Endodermal cell (in vitro differentiated cells): ENCODE measurements around the gene LGI4. TPM values are rescaled to one million over a fixed set of nuclear protein-coding genes. Genes with fewer than 3 reads are reported as not detected.

ENCODE experiments used
- DNase-seq: peaks from one replicate; pipeline ENCODE4 v3.0.0-alpha.2; 2017
- H3K27ac ChIP-seq: 2 replicates; pipeline ENCODE4 v1.5.1; 2013; ENCODE audit warnings: mild to moderate bottlenecking, low read depth, low read length, moderate library complexity
- H3K27me3 ChIP-seq: 2 replicates; pipeline ENCODE4 v1.6.1; 2013; ENCODE audit warnings: mild to moderate bottlenecking, low read length, moderate library complexity; ENCODE audit not compliant: insufficient read depth, control insufficient read depth, poor library complexity, severe bottlenecking
- H3K36me3 ChIP-seq: 2 replicates; pipeline ENCODE4 v1.7.0; 2013; ENCODE audit warnings: mild to moderate bottlenecking, low read length, moderate library complexity; ENCODE audit not compliant: control insufficient read depth, insufficient read depth
- H3K4me1 ChIP-seq: one replicate; pipeline ENCODE4 v1.7.0; 2013; ENCODE audit warnings: low read length; ENCODE audit not compliant: control insufficient read depth, insufficient read depth
- H3K4me3 ChIP-seq: 2 replicates; pipeline ENCODE4 v1.5.1; 2013; ENCODE audit warnings: mild to moderate bottlenecking, low read length, moderate library complexity
- H3K9ac ChIP-seq: 2 replicates; pipeline ENCODE4 v1.6.1; 2013; ENCODE audit warnings: mild to moderate bottlenecking, low read length, moderate library complexity; ENCODE audit not compliant: poor library complexity, severe bottlenecking; ENCODE audit errors: extremely low read depth
- H3K9me3 ChIP-seq: 2 replicates; pipeline ENCODE4 v1.6.1; 2013; ENCODE audit warnings: mild to moderate bottlenecking, low read length, moderate library complexity; ENCODE audit not compliant: control insufficient read depth
- H3K27ac Mint-ChIP-seq: 2 replicates; pipeline ENCODE4 v1.8.0; 2020; ENCODE audit warnings: mixed read lengths
- H3K27me3 Mint-ChIP-seq: 2 replicates; pipeline ENCODE4 v1.8.0; 2021; ENCODE audit warnings: mild to moderate bottlenecking, mixed read lengths; ENCODE audit not compliant: insufficient read depth
- H3K36me3 Mint-ChIP-seq: 2 replicates; pipeline ENCODE4 v1.8.0; 2020; ENCODE audit warnings: low read depth, mixed read lengths
- H3K4me1 Mint-ChIP-seq: 2 replicates; pipeline ENCODE4 v1.8.0; 2020; ENCODE audit warnings: mixed read lengths
- H3K4me3 Mint-ChIP-seq: 2 replicates; pipeline ENCODE4 v1.8.0; 2020; ENCODE audit warnings: mild to moderate bottlenecking, moderate library complexity, mixed read lengths
- H3K9me3 Mint-ChIP-seq: 2 replicates; pipeline ENCODE4 v1.8.0; 2020; ENCODE audit warnings: mild to moderate bottlenecking, mixed read lengths
- CTCF ChIP-seq: fragments of 200-600 bp; sonication (generic); conservative IDR thresholded peaks from 2 replicates; pipeline ENCODE4 v1.5.0; 2021; ENCODE audit warnings: antibody characterized with exemption, mild to moderate bottlenecking
- WGBS, 2 experiments: methylation state at CpG; one replicate each; pipeline versions ENCODE4 v1.1.5 to v1.1.7; 2013; ENCODE audit warnings: missing lambda C conversion rate in 2 of 2, mixed read lengths in 1 of 2; ENCODE audit not compliant: insufficient coverage in 1 of 2, insufficient read length in 1 of 2; 5-methylcytosine and 5-hydroxymethylcytosine counted together
- total RNA-seq, 2 donors: library from RNA; stranded (reverse); fragmentation: NEBNext Ultra II Directional in 1 of 2; extraction: Animal tissue kit (Norgen Biotek cat#: 25700) in 1 of 2; gene quantifications; 2 replicates in 1 of 2; 3 replicates in 1 of 2; pipeline ENCODE4 v1.2.1, GENCODE V29; 2021

Gene LGI4
- total RNA-seq, 2 donors from 2014 or later = 0.27 to 0.37 TPM

- Histone ChIP-seq H3K27me3 (no peaks in the 10 kb centered on the region), H3K4me1 (no peaks in the 10 kb centered on the region), H3K9me3 (peaks cover 5% of the 10 kb centered on the region), H3K27ac (no peak overlapping the region), H3K9ac (no peak overlapping the region), H3K36me3 (no peaks in the 10 kb centered on the region), H3K4me3 (no peak overlapping the region)
- no peak for TF ChIP-seq CTCF
- Mint-ChIP-seq H3K36me3 (peaks cover 11% of the 10 kb centered on the region), H3K4me3 (no peak overlapping the region), H3K27me3 (peaks cover 6% of the 10 kb centered on the region), H3K27ac (no peak overlapping the region), H3K4me1 (no peaks in the 10 kb centered on the region), H3K9me3 (peaks cover 17% of the 10 kb centered on the region)
- peak; percentile 4 for DNase-seq
- 87 to 100% methylated on average over 3 of the region's 3 CpGs for WGBS, 2 experiments
Observed at GRCh38 chr19:35176181-35176570, 41.3 kb upstream of the LGI4 start.

DNA sequence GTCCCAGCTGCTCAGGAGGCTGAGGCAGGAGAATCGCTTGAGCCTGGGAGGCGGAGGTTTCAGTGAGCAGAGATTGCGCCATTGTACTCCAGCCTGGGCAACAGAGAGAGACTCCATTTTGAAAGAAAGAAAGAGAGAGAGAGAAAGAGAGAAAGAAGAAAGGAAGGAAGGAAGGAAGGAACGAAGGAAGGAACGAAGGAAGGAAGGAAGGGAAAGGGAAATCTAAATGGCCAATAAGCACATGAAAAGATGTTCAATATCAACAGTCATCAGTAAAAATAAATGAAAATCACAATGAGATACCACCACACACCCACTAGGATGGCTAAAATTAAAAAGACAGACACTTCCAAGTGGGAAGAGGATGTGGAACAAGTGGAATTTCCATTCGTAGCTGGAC lies 39.4 kb upstream of the LGI4 start:
- Histone ChIP-seq H3K27ac (no peak overlapping the region), H3K4me3 (no peak overlapping the region), H3K36me3 (no peaks in the 10 kb centered on the region), H3K4me1 (no peaks in the 10 kb centered on the region), H3K9ac (no peak overlapping the region), H3K27me3 (no peaks in the 10 kb centered on the region), H3K9me3 (peaks cover 5% of the 10 kb centered on the region)
- peak; percentile 1 for DNase-seq
- no peaks in the 10 kb centered on the region for H3K4me1 Mint-ChIP-seq
- 92 to 100% methylated on average over 6 of the region's 6 CpGs for WGBS, 2 experiments
- no peak overlapping the region for H3K4me3 Mint-ChIP-seq
- no peak for TF ChIP-seq CTCF
- H3K9me3 Mint-ChIP-seq = peaks cover 17% of the 10 kb centered on the region
- H3K27ac Mint-ChIP-seq = no peak overlapping the region
- peaks cover 11% of the 10 kb centered on the region for H3K36me3 Mint-ChIP-seq
- peaks cover 6% of the 10 kb centered on the region for H3K27me3 Mint-ChIP-seq

DNA sequence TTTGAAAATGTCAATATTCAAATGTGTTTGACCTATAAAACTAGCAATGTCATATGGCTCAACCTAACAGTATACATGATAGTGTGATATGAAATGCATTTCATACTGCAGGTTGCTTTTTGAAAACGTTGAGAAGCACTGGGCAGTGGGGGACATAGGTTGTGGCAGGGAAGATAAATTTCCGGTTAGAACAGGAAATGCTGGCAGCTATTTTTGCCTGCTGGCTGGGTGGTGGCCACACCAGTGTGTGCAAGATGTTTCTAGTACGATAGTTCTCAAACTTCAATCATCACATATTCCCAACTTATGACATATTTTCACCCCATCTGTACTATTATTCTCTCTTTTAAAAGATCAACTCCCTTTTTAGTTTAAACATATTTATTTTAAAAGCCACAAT lies 36.9 kb upstream of the LGI4 start:
- Mint-ChIP-seq H3K36me3 (peaks cover 12% of the 10 kb centered on the region), H3K4me3 (no peak overlapping the region), H3K4me1 (no peaks in the 10 kb centered on the region), H3K27me3 (no peaks in the 10 kb centered on the region), H3K27ac (no peak overlapping the region), H3K9me3 (peaks cover 8% of the 10 kb centered on the region)
- H3K9me3 ChIP-seq = peaks cover 6% of the 10 kb centered on the region
- no peak overlapping the region for H3K9ac ChIP-seq
- H3K4me1 ChIP-seq = no peaks in the 10 kb centered on the region
- H3K27ac ChIP-seq = no peak overlapping the region
- H3K4me3 ChIP-seq = no peak overlapping the region
- peak; percentile 5 for DNase-seq
- TF ChIP-seq CTCF = no peak
- no peaks in the 10 kb centered on the region for H3K36me3 ChIP-seq
- no peaks in the 10 kb centered on the region for H3K27me3 ChIP-seq
- 94 to 100% methylated on average over 2 to 3 of the region's 3 CpGs for WGBS, 2 experiments
